ENCODE results near the gene GCC2.
A peak's percentile ranks its signal among the peaks of the same experiment; 100 is the strongest.

GCC2 gene

GRCh38 chr2:108448678-108449409 is at the start of gene GCC2:
Gene GCC2 (plus strand): TSS chr2:108449206. CDS start chr2:108449275, 69 bp downstream.
- no peaks in the 10 kb centered on the region for H3K27me3 ChIP-seq (ENCODE audit: control insufficient read depth, insufficient read depth, low read length)
- H3K36me3 ChIP-seq (ENCODE audit: control insufficient read depth, insufficient read depth, low read length): no peaks in the 10 kb centered on the region
- peak within 1 kb of the TSS; percentile 57 for H3K4me3 ChIP-seq (ENCODE audit: low read length)
- H3K9ac ChIP-seq (ENCODE audit: low read length): peak within 1 kb of the TSS; percentile 85
- H3K9me3 ChIP-seq (ENCODE audit: control insufficient read depth, low read length): no peaks in the 10 kb centered on the region
- H3K4me1 ChIP-seq (ENCODE audit: control insufficient read depth, insufficient read depth, low read length): peaks cover 15% of the 10 kb centered on the region

- H3K27me3 ChIP-seq (ENCODE audit: control insufficient read depth, insufficient read depth, low read length): no peaks in the 10 kb centered on the region
- no peak overlapping the region for H3K4me3 ChIP-seq (ENCODE audit: low read length)
- no peaks in the 10 kb centered on the region for H3K36me3 ChIP-seq (ENCODE audit: control insufficient read depth, insufficient read depth, low read length)
- H3K4me1 ChIP-seq (ENCODE audit: control insufficient read depth, insufficient read depth, low read length): no peaks in the 10 kb centered on the region
- H3K9me3 ChIP-seq (ENCODE audit: control insufficient read depth, low read length): peaks cover 5% of the 10 kb centered on the region
- H3K9ac ChIP-seq (ENCODE audit: low read length): no peak overlapping the region
Measured at GRCh38 chr2:108399479-108399878, 49.5 kb upstream of the GCC2 start.

- no peaks in the 10 kb centered on the region for H3K27me3 ChIP-seq (ENCODE audit: control insufficient read depth, insufficient read depth, low read length)
- H3K4me3 ChIP-seq (ENCODE audit: low read length): no peak overlapping the region
- H3K4me1 ChIP-seq (ENCODE audit: control insufficient read depth, insufficient read depth, low read length): no peaks in the 10 kb centered on the region
- peaks cover 5% of the 10 kb centered on the region for H3K9me3 ChIP-seq (ENCODE audit: control insufficient read depth, low read length)
- no peaks in the 10 kb centered on the region for H3K36me3 ChIP-seq (ENCODE audit: control insufficient read depth, insufficient read depth, low read length)
- no peak overlapping the region for H3K9ac ChIP-seq (ENCODE audit: low read length)
Measured at GRCh38 chr2:108401800-108402199, 47.2 kb upstream of the GCC2 start.

- peaks cover 5% of the 10 kb centered on the region for H3K9me3 ChIP-seq (ENCODE audit: control insufficient read depth, low read length)
- no peak overlapping the region for H3K9ac ChIP-seq (ENCODE audit: low read length)
- no peaks in the 10 kb centered on the region for H3K27me3 ChIP-seq (ENCODE audit: control insufficient read depth, insufficient read depth, low read length)
- H3K4me1 ChIP-seq (ENCODE audit: control insufficient read depth, insufficient read depth, low read length): no peaks in the 10 kb centered on the region
- no peaks in the 10 kb centered on the region for H3K36me3 ChIP-seq (ENCODE audit: control insufficient read depth, insufficient read depth, low read length)
- no peak overlapping the region for H3K4me3 ChIP-seq (ENCODE audit: low read length)
Measured at GRCh38 chr2:108403494-108403893, 45.5 kb upstream of the GCC2 start.

GRCh38 chr2:108404784-108405397 is 44.1 kb upstream of the GCC2 start:
- no peak overlapping the region for H3K4me3 ChIP-seq (ENCODE audit: low read length)
- H3K9ac ChIP-seq (ENCODE audit: low read length): no peak overlapping the region
- H3K36me3 ChIP-seq (ENCODE audit: control insufficient read depth, insufficient read depth, low read length): no peaks in the 10 kb centered on the region
- H3K9me3 ChIP-seq (ENCODE audit: control insufficient read depth, low read length): peaks cover 1% of the 10 kb centered on the region
- no peaks in the 10 kb centered on the region for H3K4me1 ChIP-seq (ENCODE audit: control insufficient read depth, insufficient read depth, low read length)
- no peaks in the 10 kb centered on the region for H3K27me3 ChIP-seq (ENCODE audit: control insufficient read depth, insufficient read depth, low read length)

GRCh38 chr2:108407864-108408729 is 40.9 kb upstream of the GCC2 start:
- H3K27me3 ChIP-seq (ENCODE audit: control insufficient read depth, insufficient read depth, low read length): no peaks in the 10 kb centered on the region
- no peaks in the 10 kb centered on the region for H3K4me1 ChIP-seq (ENCODE audit: control insufficient read depth, insufficient read depth, low read length)
- H3K9ac ChIP-seq (ENCODE audit: low read length): no peak overlapping the region
- H3K4me3 ChIP-seq (ENCODE audit: low read length): no peak overlapping the region
- H3K9me3 ChIP-seq (ENCODE audit: control insufficient read depth, low read length): no peaks in the 10 kb centered on the region
- H3K36me3 ChIP-seq (ENCODE audit: control insufficient read depth, insufficient read depth, low read length): no peaks in the 10 kb centered on the region

- H3K27me3 ChIP-seq (ENCODE audit: control insufficient read depth, insufficient read depth, low read length): no peaks in the 10 kb centered on the region
- H3K9ac ChIP-seq (ENCODE audit: low read length): no peak overlapping the region
- no peaks in the 10 kb centered on the region for H3K9me3 ChIP-seq (ENCODE audit: control insufficient read depth, low read length)
- no peaks in the 10 kb centered on the region for H3K4me1 ChIP-seq (ENCODE audit: control insufficient read depth, insufficient read depth, low read length)
- no peak overlapping the region for H3K4me3 ChIP-seq (ENCODE audit: low read length)
- H3K36me3 ChIP-seq (ENCODE audit: control insufficient read depth, insufficient read depth, low read length): no peaks in the 10 kb centered on the region
Measured at GRCh38 chr2:108409768-108410167, 39.2 kb upstream of the GCC2 start.

- Histone ChIP-seq H3K36me3 (ENCODE audit: control insufficient read depth, insufficient read depth, low read length) (no peaks in the 10 kb centered on the region), H3K27me3 (ENCODE audit: control insufficient read depth, insufficient read depth, low read length) (no peaks in the 10 kb centered on the region), H3K9ac (ENCODE audit: low read length) (no peak overlapping the region), H3K4me1 (ENCODE audit: control insufficient read depth, insufficient read depth, low read length) (no peaks in the 10 kb centered on the region), H3K9me3 (ENCODE audit: control insufficient read depth, low read length) (no peaks in the 10 kb centered on the region), H3K4me3 (ENCODE audit: low read length) (no peak overlapping the region)
Measured at GRCh38 chr2:108412995-108413710, 35.9 kb upstream of the GCC2 start.

- Histone ChIP-seq H3K27me3 (ENCODE audit: control insufficient read depth, insufficient read depth, low read length) (no peaks in the 10 kb centered on the region), H3K9me3 (ENCODE audit: control insufficient read depth, low read length) (no peaks in the 10 kb centered on the region), H3K9ac (ENCODE audit: low read length) (no peak overlapping the region), H3K4me1 (ENCODE audit: control insufficient read depth, insufficient read depth, low read length) (no peaks in the 10 kb centered on the region), H3K36me3 (ENCODE audit: control insufficient read depth, insufficient read depth, low read length) (no peaks in the 10 kb centered on the region), H3K4me3 (ENCODE audit: low read length) (no peak overlapping the region)
Measured at GRCh38 chr2:108413711-108414095, 35.3 kb upstream of the GCC2 start.

GRCh38 chr2:108414256-108414876 is 34.6 kb upstream of the GCC2 start:
- no peaks in the 10 kb centered on the region for H3K4me1 ChIP-seq (ENCODE audit: control insufficient read depth, insufficient read depth, low read length)
- H3K27me3 ChIP-seq (ENCODE audit: control insufficient read depth, insufficient read depth, low read length): no peaks in the 10 kb centered on the region
- H3K9me3 ChIP-seq (ENCODE audit: control insufficient read depth, low read length): no peaks in the 10 kb centered on the region

GRCh38 chr2:108414945-108415344 is 34.1 kb upstream of the GCC2 start:
- Histone ChIP-seq H3K27me3 (ENCODE audit: control insufficient read depth, insufficient read depth, low read length) (no peaks in the 10 kb centered on the region), H3K36me3 (ENCODE audit: control insufficient read depth, insufficient read depth, low read length) (no peaks in the 10 kb centered on the region), H3K9me3 (ENCODE audit: control insufficient read depth, low read length) (no peaks in the 10 kb centered on the region), H3K9ac (ENCODE audit: low read length) (no peak overlapping the region), H3K4me3 (ENCODE audit: low read length) (no peak overlapping the region), H3K4me1 (ENCODE audit: control insufficient read depth, insufficient read depth, low read length) (no peaks in the 10 kb centered on the region)

More at GRCh38 chr2:108414256-108414876, 34.6 kb upstream of the GCC2 start:
- H3K4me3 ChIP-seq (ENCODE audit: low read length): no peak overlapping the region
- no peak overlapping the region for H3K9ac ChIP-seq (ENCODE audit: low read length)
- H3K36me3 ChIP-seq (ENCODE audit: control insufficient read depth, insufficient read depth, low read length): no peaks in the 10 kb centered on the region
